ENCODE results near the gene LDAH.
"Not testable (repeated sequence)": the region's sequence is repeated elsewhere in the genome, so short reads cannot be mapped to it uniquely, and the experiment has no call there.

Gene LDAH

DNA sequence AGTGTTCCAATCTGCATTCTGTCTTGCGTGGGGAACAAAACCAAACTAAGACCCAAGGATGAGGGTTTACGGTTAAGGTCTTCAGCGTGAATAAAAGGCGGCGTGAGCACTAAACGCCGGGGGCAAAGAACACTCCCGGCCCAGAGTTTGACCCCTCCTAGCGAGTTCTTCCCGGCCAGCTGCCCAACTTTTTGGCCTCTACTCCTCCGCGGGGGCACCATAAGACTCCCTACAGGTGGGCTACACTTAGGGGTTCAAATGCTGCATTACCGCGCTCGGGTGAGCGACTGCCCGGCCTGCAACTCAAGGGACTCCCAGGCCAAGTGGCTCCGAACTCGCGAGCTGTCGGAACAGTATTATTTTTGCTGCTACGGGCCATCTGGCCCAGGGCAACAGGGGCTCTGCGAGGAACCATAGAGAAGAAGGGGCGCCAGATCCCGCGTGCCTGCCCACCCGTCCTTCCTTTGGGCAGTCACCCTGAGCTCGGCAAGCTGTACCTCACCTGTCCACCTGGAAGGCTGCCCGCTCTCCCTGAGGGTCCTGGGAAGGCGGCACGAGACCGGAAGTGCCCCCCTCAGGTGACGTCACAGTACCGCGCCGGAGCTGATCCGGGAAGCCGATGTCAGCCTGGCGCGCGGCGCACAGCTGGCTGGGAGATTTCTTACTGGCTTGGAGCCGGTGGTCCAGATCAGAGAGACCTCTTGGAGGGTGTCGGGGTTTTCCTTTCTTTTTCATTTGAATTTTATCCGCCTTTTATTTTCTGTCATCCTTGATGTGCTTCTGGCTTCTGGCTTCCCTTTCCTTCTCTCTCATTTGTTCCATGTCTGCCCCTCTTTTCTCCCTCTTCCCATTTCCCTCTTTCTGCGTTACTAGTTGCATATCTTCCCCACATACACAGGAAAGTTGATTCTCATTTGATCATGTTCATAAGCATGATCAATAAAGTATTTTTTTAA lies at the start of gene LDAH:
TSS of gene LDAH (minus strand) at position 567 of the 956 bp plus-strand sequence. CDS start 21,638 bp downstream, outside the sequence.
- DNase-seq (ENCODE audit: low read depth), result peak; percentile 86

DNA sequence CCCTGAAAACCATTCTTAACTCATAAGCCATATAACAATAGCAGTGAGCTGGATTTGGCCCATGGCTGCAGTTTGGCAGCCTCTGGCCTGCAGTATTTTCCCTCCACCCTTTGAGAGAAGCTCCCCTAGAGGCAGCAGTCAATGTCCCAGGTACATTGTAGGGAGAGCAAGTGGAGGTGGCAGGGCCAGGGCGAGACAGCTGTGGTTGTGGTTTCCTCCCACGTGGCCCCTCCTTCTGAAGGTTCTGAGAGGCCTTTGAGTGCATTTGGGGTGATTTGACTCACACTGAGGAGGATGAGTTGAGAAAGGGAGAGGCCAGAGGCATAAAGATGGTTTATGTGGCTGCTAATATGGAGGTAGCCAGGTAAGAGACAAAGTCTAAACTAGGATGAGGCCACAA lies 45.5 kb upstream of the LDAH start:
- no peak for DNase-seq (ENCODE audit: low read depth)

DNA sequence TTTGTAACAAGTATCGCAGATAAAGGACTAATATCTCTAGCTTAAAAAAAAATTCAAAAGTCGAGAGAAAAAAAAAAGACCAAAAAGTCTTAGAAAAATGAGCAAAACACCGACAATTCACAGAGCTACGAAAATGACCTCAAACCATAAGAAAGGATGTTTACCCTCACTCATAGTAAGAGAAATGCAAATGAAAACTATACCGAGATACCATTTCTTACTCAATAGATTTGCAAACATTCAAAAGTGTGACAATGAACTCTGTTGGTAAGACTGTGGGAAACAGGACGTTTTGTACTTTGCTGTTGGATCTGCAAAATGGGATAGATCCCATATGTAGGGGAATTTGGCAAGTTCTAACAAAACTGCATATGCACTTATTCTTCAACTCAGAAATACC lies 39.9 kb upstream of the LDAH start:
- no peak for DNase-seq (ENCODE audit: low read depth)

DNA sequence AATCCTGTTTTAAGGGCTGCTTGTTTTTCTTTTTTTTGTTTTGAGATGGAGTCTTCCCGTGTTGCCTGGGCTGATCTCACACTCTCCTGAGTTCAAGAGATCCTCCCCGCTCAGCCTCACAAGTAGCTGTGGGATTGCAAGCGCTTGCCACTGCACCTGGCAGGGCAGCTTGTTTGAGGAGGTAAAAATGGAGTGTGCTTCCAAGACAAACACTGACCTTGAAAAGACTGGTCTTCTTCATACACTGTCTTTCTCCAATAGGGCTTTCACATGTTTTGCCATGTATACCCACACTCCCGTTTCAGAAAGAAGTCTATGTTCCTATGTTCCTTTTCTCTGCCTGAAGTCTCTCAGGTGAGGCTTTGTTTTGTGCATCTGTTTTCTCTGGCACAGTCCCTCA lies 32.6 kb upstream of the LDAH start:
- no peak for DNase-seq (ENCODE audit: low read depth)

DNA sequence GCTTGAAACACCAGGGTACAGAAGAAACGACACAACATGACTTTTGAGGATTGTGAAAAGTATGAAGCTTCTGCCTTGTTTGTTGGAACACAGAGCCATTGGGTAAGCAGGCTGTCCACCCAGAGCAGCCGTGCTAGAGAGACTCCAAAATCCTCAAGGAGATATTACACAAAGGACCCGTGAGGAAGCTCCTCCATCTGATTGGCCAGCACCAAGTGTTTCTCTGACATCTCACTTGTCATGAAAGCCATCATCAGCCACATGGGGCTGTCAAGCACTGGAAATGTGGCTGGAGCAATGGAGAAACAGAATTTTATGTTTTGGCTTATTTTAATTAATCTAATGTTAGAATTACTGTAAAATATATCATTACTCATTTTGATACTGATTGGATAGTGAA lies 29.8 kb upstream of the LDAH start:
- no peak for DNase-seq (ENCODE audit: low read depth)

DNA sequence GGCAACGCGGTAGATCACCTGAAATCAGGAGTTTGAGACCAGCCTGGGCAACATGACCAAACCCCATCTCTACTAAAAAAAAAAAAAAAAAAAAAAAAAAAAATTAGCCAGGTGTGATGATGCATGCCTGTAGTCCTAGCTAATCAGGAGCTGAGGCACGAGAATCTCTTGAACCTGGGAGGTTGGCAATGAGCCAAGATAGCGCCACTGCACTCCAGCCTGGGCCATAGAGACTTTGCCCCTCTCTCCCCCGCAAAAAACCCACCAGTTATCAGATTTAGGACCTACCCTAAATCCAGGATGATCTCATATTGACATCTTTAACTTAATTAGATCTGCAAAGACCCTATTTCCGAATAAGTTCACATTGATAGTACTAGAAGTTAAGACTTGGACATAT lies 29.2 kb upstream of the LDAH start:
- DNase-seq (ENCODE audit: low read depth), result no peak

DNA sequence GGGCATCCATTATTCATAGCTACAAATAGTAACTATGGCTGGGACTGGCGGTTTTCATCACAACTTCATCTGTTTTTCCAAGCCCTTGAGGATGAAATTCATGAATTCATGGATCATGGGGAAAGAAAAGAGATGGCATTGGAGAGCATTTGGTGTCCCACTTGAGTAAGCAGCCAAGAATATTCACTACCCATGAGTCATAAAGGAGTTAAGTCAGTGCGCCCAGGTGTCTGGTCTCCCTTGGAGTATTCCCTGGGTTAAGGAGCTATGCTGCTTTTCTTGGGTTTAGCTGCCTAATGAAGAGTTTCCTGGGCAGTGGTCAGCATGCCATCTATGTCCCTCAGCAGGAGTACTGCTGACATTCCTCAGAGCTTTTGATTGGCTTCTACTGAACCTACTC lies 21.3 kb upstream of the LDAH start:
- no peak for DNase-seq (ENCODE audit: low read depth)

DNA sequence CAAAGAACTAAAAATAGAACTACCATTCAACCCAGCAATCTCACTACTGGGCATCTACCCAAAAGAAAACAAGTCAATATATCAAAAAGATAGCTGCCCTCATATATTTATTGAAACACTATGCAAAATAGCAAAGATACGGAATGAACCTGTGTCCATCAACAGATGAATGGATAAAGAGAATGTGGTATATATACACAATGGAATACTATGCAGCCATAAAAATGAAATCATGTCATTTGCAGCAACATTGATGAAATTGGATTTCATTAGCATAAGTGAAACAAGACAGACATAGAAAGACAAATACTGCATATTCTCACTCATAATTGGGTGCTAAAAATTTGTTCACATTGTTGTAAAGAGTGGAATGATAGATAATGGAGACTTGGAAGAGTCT lies 16.2 kb upstream of the LDAH start:
- no peak for DNase-seq (ENCODE audit: low read depth)

DNA sequence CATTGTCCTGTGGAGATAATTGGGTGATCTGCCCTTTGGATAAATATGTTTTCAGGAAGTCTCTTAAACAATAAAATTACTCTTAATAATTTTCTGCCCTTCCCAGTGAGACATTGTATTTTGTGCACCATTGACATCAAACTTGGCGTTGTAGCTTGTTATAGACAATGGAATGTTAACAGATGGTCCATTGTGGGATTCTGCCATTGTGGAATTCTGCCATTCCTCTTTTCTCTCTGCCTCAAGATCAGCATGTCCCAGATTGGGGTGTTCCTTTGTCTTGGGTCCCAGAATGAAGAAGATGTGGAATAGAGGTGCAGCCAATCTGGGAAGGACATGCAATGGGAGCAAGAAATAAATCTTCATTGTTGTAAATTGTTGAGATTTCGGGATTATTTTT lies 15.1 kb upstream of the LDAH start:
- DNase-seq (ENCODE audit: low read depth), result no peak

DNA sequence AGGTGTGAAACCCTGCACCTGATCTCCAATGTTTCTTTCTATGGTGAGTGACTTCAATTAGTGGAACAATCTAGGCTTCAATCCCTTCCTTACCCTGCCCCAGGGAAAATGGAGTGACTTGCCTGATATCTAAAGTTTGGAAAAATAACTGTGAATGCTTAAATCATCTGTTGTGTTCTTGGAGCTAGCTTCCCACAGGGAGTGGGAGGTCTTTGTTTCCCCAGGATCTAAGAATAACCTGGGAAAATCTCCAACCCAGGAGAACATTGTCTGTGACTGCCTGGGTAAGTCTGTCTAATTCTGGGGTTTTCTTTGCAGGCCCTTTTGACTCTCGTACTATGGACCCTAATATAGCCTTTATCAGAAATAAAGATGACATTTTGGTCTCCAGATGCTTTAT lies 13.6 kb upstream of the LDAH start:
- no peak for DNase-seq (ENCODE audit: low read depth)

DNA sequence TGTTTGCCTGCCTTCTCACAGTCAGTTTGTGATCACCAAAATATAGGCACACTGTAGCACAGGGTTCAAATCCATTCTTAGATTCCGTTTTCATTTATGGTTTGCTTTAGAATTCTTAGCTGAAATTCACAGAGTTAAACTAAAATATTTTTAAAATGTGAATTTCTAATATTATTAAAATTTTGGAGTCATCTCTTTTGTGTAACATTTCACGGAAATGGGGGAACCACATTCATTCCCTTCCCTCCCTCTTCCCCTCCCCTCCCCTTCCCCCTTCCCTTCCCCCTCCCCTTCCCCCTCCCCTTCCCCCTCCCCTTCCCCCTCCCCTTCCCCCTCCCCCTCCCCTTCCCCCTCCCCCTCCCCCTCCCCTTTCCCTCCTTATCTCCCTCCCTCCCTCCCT lies 11.4 kb upstream of the LDAH start:
- no peak for DNase-seq (ENCODE audit: low read depth)

DNA sequence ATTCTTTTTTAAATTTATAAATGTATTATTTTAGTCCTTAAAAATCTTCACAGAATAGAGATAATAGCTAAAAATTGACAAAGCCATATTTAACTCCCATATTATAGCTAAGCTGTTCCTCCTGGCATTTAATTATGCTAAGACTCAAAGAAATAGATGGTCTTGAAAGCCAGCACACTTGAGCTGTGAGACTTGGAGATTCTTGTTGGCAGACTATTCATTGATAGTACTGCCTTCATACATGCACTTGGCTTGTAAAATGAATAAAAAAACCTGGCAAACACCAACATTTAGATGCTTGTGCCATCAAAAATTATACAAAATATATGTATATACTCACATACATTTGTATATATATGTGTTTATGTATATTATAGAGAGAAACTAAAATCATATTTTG lies 9.7 kb upstream of the LDAH start:
- no peak for DNase-seq (ENCODE audit: low read depth)

DNA sequence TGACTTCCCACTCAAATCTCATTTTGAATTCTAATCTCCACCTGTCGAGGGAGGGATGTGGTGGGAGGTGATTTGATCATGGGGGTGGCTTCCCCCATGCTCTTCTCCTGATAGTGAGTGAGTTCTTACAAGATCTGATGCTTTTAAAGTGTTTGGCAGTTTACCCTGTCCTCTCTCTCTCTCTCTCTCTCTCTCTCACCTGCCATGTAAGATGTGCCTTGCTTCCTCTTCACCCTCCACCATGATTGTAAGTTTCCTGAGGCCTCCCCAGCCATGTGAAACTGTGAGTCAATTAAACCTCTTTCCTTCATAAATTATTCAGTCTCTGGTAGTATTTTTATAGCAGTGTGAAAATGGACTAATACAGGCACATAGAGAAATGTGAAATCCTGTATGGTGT lies 7.0 kb upstream of the LDAH start:
- DNase-seq (ENCODE audit: low read depth), result no peak

DNA sequence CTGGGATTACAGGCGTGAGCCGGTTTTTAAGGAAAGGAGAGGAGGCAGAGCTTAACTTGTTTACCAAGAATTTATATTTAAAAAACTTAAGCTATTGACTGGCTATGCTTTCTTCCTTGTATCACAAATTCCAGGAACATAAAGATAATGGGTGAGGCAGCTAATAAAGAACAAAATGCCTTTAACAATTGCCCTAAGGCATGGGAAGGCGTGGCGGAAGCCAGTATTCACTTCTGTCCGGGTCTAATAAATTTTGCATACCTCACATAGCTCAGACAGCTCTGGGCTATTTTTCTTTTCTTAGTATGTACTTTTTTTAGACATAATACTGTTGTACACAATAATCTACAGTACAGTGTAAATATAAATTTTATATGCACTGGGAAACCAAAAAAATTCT lies 1.0 kb upstream of the LDAH start:
- DNase-seq (ENCODE audit: low read depth), result peak; percentile 70

DNA sequence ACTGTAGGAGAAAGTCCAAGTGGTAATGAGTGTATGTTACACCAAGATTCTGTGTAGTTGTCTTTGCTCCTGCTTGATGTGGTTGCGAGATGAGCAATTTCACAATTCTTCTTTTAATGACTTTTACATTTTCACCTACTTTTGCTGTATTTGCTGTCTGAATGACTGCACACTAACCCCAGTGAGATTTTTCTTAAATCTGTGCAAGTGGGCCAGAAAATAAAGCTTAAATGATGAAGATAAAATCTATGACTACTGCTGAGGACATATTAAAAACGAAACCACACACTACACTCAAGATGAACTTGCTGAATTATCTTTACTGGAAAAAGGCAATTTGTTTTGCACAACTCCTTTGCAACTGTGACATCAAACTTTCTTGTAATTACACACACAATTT lies 4.1 kb downstream of the LDAH start:
- no peak for DNase-seq (ENCODE audit: low read depth)

DNA sequence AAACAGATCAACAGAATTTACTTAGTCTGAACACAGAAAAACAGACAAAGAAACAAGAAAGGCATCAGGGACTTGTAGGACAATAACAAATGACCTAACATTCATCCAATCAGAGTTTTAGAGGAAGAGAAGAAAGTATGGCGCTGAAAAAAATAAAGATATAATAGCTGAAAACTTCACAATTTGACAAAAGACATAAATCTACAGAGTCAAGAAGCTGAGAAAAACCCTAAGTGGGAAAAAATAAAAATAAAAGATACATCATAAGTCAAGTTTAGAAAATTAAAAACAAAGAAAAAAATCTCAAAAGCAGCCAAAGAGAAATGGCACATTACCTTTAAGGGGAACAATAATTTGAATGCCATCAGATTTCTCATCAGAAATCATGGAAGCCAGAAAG lies 7.7 kb downstream of the LDAH start:
- no peak for DNase-seq (ENCODE audit: low read depth)

DNA sequence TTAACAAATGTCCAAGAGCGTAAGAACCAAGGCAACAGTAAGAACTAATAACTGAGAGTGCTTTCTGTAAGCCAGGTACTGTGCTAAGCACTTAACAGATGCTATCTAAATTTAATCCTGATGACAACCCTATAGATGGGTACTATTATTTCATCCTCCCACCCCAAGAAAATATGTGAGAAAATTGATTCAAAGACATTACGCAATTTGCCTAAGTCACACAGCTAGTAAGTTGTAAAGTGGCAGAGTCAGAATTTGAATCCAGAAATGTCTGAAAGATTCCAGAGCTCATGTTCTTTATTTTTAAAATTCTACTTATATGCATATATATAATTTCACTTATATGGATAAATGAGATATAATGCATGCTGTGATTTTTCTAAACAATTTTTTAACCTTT lies 10.1 kb downstream of the LDAH start:
- no peak for DNase-seq (ENCODE audit: low read depth)

DNA sequence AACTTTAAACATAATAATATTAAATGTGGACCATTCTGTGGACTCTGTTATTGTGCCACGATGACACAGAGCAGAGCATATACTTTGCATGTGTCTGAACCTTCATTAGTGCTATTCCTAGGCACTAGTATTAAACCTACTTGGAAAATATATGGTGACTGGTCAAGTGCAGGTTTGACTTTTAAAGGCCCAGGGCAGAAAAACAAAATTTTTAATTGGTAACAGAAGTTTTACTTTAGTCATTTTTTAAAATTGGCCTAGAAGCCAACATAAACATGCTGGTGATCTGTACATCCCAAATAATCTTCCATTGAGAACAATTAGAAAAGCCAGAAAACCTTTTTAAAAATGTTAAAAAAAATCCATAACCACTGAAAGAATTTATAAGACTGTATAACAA lies 16.6 kb downstream of the LDAH start:
- DNase-seq (ENCODE audit: low read depth), result no peak

DNA sequence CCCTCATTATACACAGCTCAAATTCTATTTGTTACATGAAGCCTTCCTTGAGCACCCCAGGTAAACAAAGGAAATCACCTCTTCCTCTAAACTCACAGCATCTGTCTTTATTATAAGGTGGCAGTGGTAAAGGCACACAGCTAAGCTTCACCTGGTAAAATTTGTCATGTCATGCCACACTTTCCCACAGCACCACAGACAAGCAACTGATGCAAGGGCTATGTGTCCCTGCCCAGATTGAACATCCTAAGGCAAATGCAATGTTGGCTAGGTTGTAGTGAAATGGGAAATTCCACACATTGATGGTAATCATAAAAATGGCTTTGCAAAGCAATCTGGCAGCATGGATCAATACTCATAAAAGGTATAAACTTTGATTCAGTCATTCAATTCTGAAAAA lies 18.9 kb downstream of the LDAH start:
- DNase-seq (ENCODE audit: low read depth), result no peak

DNA sequence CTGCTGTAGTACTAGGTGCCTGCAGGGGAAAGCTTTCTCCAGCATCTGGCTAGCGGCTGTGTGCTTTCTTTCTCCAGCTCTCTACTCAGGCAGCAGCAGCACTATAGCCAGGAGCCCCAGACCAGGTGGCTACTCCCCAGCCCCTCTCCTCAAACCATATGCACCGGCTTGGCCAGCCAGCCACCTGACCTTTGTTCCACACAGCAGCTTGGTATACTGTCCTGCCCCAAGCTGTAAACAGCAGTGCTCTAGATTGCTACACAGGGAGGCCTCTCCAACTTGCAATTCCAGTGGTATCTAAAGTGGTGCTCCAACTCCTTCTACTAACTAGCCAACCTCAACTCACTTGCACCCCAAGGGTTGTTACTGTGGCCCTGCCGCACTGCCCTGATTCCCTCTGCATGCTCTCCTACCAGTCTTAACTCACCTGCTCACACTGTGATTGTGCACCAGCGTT lies 19.6 kb downstream of the LDAH start:
- no peak for DNase-seq (ENCODE audit: low read depth)

DNA sequence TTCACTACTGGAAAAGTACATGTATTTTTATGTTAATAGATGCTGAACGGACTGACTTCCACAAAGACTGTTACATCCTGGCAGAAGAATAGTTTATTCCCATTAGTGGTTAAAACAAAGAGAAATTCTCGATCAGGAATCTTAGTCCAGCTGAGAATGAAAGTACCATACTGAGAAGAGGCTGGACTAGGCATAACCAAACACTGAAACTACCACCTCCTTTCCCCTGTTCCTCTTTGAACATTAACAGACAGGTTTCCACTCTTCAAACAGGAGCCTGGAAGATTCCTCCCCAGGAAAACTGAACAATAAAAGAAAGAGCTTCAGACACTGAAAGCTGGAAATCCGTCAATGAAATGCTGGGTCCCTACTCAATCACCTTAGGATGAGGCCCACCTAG lies 25.8 kb downstream of the LDAH start:
- DNase-seq (ENCODE audit: low read depth), result no peak

DNA sequence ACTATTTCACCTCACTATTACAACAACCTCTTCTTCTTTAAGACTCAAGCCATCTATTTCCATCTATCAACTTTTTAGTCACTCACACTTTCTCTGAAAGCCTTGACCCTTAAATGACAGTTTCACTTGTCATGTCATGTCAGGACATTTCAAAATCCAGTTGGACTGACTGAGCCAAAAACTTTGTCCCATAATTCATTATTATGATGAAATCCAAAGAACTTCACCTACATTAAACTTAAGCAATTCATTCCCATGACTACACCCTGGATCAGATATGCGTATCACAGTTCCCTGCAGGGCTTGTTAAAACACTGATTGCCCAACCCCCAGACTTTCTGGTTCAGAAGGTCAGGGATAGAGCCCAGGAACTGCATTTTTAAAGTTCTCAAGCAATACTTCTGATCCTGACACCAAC lies 26.5 kb downstream of the LDAH start:
- peak; percentile 73 for DNase-seq (ENCODE audit: low read depth)

DNA sequence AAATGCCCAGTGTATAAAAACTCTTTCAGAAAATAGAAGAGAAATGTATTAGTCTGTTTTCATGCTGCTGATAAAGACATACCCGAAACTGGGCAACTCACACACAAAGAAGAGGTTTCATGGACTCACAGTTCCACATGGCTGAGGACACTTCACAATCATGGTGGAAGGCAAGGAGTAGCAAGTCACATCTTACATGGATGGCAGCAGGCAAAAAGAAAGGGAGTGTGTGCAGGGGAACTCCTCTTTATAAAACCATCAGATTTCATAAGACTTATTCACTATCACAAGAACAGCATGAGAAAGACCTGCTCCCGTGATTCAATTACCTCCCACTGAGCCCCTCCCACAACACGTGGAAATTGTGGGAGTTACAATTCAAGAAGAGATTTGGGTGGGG lies 29.0 kb downstream of the LDAH start:
- DNase-seq (ENCODE audit: low read depth), result not testable (repeated sequence)

DNA sequence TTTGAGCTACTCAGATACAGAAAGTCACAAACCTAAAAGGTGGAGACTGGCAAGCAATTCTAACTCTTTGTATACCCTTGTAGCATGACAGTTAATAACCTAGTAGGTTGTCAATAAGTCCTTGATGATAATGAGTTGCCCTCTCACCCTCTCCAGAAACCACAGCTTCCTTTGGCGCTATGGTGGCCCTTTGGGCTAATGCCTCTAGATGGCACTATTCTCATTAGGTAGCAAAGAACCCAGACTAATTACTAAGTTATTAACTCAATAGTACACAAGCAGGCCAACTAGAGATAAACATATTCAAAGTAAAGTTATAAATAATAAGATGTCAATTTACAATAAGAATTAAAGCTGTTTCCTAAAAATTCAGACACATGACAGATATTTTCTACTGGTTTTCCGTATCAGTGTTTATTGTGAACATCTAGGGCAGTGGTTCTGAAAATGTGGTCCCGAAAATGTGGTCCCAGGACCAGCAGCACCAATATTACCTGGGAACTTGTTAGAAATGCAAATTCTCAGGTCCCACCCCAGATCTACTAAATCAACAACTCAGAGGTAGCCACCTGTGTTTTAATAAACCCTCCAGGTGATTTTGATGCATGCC lies 41.1 kb downstream of the LDAH start:
- peak; percentile 48 for DNase-seq (ENCODE audit: low read depth)
